Neural cell (in vitro differentiated cells): ENCODE measurements around the gene PHC1.
"Not testable (repeated sequence)": the region's sequence is repeated elsewhere in the genome, so short reads cannot be mapped to it uniquely, and the experiment has no call there.

ENCODE experiments used
- CTCF ChIP-seq: fragments of 450-650 bp; IDR thresholded peaks from 2 replicates; pipeline ENCODE4 v1.5.1; 2014; ENCODE audit warnings: antibody characterized with exemption, mild to moderate bottlenecking, moderate library complexity; ENCODE audit not compliant: poor library complexity, severe bottlenecking
- EP300 ChIP-seq: fragments of 450-650 bp; conservative IDR thresholded peaks from 2 replicates; pipeline ENCODE4 v1.6.1; 2014; ENCODE audit warnings: antibody characterized with exemption, mild to moderate bottlenecking, moderate library complexity; ENCODE audit not compliant: poor library complexity, severe bottlenecking
- EZH2 ChIP-seq: fragments of 200-600, 300-800 bp; shearing (Covaris generic), sonication (generic); IDR thresholded peaks from 2 replicates; pipeline ENCODE4 v1.6.1; 2014; ENCODE audit warnings: antibody characterized with exemption, low read length, borderline replicate concordance, mild to moderate bottlenecking; ENCODE audit not compliant: insufficient read depth, poor library complexity, severe bottlenecking
- MXI1 ChIP-seq: fragments of 450-650 bp; conservative IDR thresholded peaks from 2 replicates; pipeline ENCODE4 v1.6.1; 2014; ENCODE audit warnings: antibody characterized with exemption, mild to moderate bottlenecking; ENCODE audit not compliant: poor library complexity, severe bottlenecking
- RAD21 ChIP-seq: fragments of 450-650 bp; conservative IDR thresholded peaks from 2 replicates; pipeline ENCODE4 v1.6.1; 2014; ENCODE audit warnings: antibody characterized with exemption, mild to moderate bottlenecking, moderate library complexity
- REST ChIP-seq: IDR thresholded peaks from 2 replicates; pipeline ENCODE4 v1.6.1; 2012; ENCODE audit warnings: borderline replicate concordance
- TAF1 ChIP-seq: IDR thresholded peaks from 2 replicates; pipeline ENCODE4 v1.6.1; 2012; ENCODE audit warnings: low read depth

GRCh38 chr12:8919643-8920042 lies 5.3 kb downstream of the PHC1 start:
- TF ChIP-seq MXI1, CTCF, REST, EZH2, TAF1, RAD21, EP300: not testable (repeated sequence)
